SK-N-SH (cell line): Measurements from ENCODE around the gene TYK2.
A peak's percentile ranks its signal among the peaks of the same experiment; 100 is the strongest.

Source experiments
- EP300 ChIP-seq, 2 experiments: IDR thresholded peaks; 2 replicates each; pipeline versions ENCODE4 v1.4.0 to v1.6.1; 2012; ENCODE audit warnings: borderline replicate concordance in 1 of 2, low read depth in 1 of 2, low read length in 1 of 2
- EZH2phosphoT487 ChIP-seq: fragments of 200-600 bp; sonication (generic); IDR thresholded peaks from 2 replicates; pipeline ENCODE4 v1.6.1; 2017; ENCODE audit warnings: low read depth, mixed run types, mild to moderate bottlenecking, antibody characterized with exemption, moderate library complexity, borderline replicate concordance
- GABPA ChIP-seq: IDR thresholded peaks from 2 replicates; pipeline ENCODE4 v1.4.0; 2012; ENCODE audit warnings: low read depth, mild to moderate bottlenecking
- GATA2 ChIP-seq: sonication (generic); formaldehyde crosslinking; IDR thresholded peaks from 2 replicates; pipeline ENCODE4 v1.5.0; 2020; ENCODE audit warnings: mild to moderate bottlenecking, missing genetic modification reagents
- JUND ChIP-seq: IDR thresholded peaks from 2 replicates; pipeline ENCODE4 v1.4.0; 2012
- NFIC ChIP-seq: IDR thresholded peaks from 2 replicates; pipeline ENCODE4 v1.4.0; 2012; ENCODE audit warnings: borderline replicate concordance
- RFX5 ChIP-seq: IDR thresholded peaks from 2 replicates; pipeline ENCODE4 v1.6.1; 2012; ENCODE audit warnings: mild to moderate bottlenecking, improper control_type of control experiment, low read length
- SIN3A ChIP-seq: IDR thresholded peaks from 2 replicates; pipeline ENCODE4 v1.6.1; 2012; ENCODE audit warnings: low read depth, mild to moderate bottlenecking, low read length, moderate library complexity, borderline replicate concordance
- TAF1 ChIP-seq: IDR thresholded peaks from 2 replicates; pipeline ENCODE4 v1.6.1; 2012; ENCODE audit warnings: low read depth, mild to moderate bottlenecking, low read length, moderate library complexity, borderline replicate concordance
- YY1 ChIP-seq: IDR thresholded peaks from 2 replicates; pipeline ENCODE4 v1.4.0; 2012; ENCODE audit warnings: low read depth, mild to moderate bottlenecking
- TF ChIP-seq, protein P1 (sequence below): IDR thresholded peaks from 2 replicates; pipeline ENCODE4 v1.6.1; 2012; ENCODE audit warnings: mild to moderate bottlenecking, low read depth, low read length, moderate library complexity
- TF ChIP-seq, protein P2 (sequence below): fragments of 200-600 bp; sonication (generic); IDR thresholded peaks from 2 replicates; pipeline ENCODE4 v1.6.1; 2017; ENCODE audit warnings: antibody characterized with exemption, mild to moderate bottlenecking, moderate library complexity
- TF ChIP-seq, protein P3 (sequence below): IDR thresholded peaks from 2 replicates; pipeline ENCODE4 v1.4.0; 2012; ENCODE audit warnings: low read depth, borderline replicate concordance

DNA sequence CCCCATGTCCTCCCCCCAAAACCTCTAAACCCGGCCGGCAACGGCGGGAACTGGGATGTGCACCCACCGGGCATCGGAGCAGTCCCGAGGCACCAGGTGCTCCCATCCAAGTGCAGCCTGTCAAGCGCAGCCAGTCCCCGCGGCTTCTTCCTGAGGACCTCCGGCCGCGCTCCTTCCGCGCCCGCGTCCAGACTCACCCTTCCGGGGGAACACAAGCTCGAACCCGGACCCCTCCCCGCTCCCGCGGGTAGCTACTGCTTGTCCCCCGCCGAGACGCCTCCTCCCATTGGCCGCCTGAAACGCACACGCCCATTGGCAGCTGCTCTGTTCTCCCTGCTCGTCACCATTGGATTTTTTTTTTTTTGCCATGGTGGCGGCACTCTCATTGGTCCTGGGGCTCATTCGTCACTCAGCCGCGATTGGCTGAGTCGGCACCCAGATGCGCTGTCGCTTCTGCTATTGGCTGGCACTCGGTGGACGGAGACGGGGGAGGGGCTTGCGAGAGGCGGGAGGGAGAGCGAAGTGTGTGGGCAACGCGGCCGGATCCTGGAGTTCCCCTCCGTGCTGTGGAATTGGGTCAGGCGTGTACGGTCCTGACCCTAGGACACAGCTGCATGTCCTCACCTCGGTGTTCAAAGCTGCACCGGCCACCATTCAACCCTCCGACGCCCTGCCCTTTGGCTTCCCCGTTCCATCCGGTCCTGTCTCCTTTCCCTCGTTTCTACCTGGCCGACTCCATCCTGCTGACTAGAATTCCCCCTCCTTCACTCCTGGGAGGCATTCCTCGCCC is at the start of gene TYK2:
- TF ChIP-seq NFIC, result no peak
- TF ChIP-seq, protein P1, sequence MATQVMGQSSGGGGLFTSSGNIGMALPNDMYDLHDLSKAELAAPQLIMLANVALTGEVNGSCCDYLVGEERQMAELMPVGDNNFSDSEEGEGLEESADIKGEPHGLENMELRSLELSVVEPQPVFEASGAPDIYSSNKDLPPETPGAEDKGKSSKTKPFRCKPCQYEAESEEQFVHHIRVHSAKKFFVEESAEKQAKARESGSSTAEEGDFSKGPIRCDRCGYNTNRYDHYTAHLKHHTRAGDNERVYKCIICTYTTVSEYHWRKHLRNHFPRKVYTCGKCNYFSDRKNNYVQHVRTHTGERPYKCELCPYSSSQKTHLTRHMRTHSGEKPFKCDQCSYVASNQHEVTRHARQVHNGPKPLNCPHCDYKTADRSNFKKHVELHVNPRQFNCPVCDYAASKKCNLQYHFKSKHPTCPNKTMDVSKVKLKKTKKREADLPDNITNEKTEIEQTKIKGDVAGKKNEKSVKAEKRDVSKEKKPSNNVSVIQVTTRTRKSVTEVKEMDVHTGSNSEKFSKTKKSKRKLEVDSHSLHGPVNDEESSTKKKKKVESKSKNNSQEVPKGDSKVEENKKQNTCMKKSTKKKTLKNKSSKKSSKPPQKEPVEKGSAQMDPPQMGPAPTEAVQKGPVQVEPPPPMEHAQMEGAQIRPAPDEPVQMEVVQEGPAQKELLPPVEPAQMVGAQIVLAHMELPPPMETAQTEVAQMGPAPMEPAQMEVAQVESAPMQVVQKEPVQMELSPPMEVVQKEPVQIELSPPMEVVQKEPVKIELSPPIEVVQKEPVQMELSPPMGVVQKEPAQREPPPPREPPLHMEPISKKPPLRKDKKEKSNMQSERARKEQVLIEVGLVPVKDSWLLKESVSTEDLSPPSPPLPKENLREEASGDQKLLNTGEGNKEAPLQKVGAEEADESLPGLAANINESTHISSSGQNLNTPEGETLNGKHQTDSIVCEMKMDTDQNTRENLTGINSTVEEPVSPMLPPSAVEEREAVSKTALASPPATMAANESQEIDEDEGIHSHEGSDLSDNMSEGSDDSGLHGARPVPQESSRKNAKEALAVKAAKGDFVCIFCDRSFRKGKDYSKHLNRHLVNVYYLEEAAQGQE, result no peak
- no peak for TF ChIP-seq YY1
- TF ChIP-seq, protein P2, sequence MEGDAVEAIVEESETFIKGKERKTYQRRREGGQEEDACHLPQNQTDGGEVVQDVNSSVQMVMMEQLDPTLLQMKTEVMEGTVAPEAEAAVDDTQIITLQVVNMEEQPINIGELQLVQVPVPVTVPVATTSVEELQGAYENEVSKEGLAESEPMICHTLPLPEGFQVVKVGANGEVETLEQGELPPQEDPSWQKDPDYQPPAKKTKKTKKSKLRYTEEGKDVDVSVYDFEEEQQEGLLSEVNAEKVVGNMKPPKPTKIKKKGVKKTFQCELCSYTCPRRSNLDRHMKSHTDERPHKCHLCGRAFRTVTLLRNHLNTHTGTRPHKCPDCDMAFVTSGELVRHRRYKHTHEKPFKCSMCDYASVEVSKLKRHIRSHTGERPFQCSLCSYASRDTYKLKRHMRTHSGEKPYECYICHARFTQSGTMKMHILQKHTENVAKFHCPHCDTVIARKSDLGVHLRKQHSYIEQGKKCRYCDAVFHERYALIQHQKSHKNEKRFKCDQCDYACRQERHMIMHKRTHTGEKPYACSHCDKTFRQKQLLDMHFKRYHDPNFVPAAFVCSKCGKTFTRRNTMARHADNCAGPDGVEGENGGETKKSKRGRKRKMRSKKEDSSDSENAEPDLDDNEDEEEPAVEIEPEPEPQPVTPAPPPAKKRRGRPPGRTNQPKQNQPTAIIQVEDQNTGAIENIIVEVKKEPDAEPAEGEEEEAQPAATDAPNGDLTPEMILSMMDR, result no peak
- peak in 1 of 2 experiments; percentile 5; a peak in 1 of 4 replicates for TF ChIP-seq EP300 (IDR thresholded peaks at IDR 0.05; ENCODE audit: borderline replicate concordance in 1 of 2, low read depth in 1 of 2, low read length in 1 of 2)
- TF ChIP-seq EZH2phosphoT487, result no peak
- TF ChIP-seq, protein P3, sequence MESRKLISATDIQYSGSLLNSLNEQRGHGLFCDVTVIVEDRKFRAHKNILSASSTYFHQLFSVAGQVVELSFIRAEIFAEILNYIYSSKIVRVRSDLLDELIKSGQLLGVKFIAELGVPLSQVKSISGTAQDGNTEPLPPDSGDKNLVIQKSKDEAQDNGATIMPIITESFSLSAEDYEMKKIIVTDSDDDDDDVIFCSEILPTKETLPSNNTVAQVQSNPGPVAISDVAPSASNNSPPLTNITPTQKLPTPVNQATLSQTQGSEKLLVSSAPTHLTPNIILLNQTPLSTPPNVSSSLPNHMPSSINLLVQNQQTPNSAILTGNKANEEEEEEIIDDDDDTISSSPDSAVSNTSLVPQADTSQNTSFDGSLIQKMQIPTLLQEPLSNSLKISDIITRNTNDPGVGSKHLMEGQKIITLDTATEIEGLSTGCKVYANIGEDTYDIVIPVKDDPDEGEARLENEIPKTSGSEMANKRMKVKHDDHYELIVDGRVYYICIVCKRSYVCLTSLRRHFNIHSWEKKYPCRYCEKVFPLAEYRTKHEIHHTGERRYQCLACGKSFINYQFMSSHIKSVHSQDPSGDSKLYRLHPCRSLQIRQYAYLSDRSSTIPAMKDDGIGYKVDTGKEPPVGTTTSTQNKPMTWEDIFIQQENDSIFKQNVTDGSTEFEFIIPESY, result no peak
- no peak for TF ChIP-seq GATA2 (CRISPR knock-in tag)
- TF ChIP-seq RFX5, result peak; percentile 96
- peak; percentile 32 for TF ChIP-seq TAF1
- peak; percentile 64 for TF ChIP-seq GABPA
- TF ChIP-seq SIN3A, result peak; percentile 21; the same call in 1 of the 2 replicates
- no peak for TF ChIP-seq JUND
